RPMI8226 (cell line): ENCODE results near the gene EPG5.
"Not testable (repeated sequence)": the region's sequence is repeated elsewhere in the genome, so short reads cannot be mapped to it uniquely, and the experiment has no call there.

Experiments
- DNase-seq: peaks from one replicate; pipeline ENCODE4 v3.0.0-alpha.2; 2015

EPG5 gene

GRCh38 chr18:45860971-45861370, 106.2 kb downstream of the EPG5 start:
- no peak for DNase-seq

DNA sequence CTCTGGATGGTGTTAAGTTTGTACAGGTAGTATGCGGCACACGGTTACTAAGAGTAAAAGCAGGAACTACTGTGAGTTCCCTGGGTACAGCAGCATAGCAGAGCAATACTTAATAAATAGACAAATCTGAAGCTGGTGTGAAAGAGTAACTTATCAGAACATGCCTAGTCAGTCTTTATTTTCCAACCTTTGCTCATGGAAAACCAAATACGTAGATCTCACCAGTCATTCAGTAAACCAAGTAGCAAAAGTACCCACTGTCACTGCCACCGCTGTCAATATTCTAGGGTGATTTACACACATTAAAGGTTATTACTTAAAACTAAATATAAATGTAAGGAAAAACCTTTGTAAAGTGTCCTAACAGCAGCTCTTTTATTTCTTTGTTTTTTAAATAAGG, 106.6 kb downstream of the EPG5 start:
- DNase-seq = no peak

DNA sequence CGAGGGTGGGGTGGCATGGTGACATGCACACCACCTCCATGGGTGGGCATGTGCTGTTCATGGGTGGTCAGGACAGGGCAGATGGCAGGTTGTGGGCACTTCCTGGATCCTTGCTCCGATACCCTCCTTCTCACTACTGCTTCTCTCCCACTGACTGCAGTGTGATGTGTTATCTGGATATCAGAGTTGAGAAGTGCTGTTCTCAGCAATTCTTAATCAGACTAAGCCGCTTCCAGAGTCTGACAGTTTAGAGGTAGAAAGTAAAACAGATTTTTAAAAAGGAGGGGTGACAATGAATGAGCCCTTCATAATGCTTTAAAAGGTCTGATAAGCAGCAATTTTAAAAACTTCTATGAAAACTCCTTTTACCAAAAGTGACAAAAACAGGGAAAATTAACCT, 107.8 kb downstream of the EPG5 start:
- no peak for DNase-seq

DNA sequence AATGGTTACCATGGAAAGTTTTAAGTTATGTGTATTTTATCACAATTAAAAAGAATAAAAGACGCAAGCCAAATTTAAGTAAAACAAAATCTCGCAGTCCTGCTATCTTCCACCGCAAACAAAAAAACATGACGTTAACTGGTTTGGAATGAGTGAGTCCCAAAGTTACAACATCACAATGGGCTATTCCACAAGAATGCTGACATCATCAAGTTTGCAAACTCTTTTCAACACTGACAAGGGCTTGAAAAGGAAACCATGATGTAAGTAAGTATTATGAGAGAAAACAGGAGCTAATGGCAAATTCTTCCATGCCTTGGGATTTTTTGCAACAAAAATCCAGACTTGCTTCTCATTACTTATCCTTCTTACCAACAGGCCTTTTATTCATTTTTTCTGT, 110.6 kb downstream of the EPG5 start:
- no peak for DNase-seq

GRCh38 chr18:45854036-45854586, 113.0 kb downstream of the EPG5 start:
- no peak for DNase-seq

- DNase-seq = no peak
Measured at GRCh38 chr18:45852631-45853030, 114.5 kb downstream of the EPG5 start.

DNA sequence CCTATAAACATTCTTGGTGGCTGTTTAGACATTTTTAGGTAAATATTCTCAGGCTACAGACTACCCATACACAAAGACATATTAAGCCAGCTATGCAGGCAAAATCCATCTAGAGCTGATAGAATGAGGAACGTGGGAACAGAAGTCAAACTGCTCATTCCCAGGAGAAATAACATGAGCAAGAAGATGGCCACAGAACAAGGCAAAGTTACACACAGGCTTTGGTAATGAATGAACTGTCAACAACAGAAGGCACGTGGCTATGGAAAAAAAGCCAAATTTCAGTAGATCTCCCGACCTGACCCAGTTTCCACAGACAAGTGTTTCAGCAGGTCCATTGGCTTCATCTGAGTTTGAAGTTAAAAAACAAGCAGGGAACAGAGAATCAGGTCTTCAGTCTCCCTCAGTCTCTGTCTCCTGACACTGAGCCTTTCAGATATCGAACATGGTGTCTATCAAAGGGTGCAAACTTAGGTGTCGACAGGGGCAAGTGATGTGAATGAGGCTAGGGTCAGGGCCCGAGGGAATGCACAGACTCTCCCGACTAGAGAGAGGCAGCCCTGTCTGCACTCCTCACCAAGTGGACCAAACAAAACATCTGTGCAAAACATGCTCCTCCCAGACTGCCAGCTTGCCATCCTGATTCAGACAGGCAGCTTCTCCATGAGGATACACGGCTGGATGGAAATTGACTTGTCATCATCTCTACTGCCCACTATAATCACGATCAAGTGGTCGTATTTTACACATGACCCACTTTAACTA, 115.8 kb downstream of the EPG5 start:
- DNase-seq = no peak

GRCh38 chr18:45850021-45850420, 117.1 kb downstream of the EPG5 start:
- DNase-seq = no peak

DNA sequence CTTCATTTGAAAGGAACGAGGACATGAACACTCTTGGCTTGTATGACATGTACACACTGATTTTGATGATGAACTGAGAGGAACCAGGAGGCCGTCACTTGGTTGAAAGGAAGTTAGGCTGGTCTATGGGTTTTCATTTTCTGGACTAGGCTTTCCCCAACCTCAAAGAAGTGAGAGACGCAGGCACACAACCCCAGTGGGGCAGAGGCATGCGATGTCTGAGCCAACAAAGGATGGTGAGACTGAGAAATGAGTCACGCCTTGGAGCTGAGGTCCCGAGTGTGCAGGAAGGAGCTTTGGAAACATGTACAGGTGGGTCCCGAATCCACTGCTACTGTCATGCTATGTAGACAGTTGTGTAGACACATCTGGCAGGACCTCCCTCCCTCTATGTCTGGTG, 117.6 kb downstream of the EPG5 start:
- no peak for DNase-seq

DNA sequence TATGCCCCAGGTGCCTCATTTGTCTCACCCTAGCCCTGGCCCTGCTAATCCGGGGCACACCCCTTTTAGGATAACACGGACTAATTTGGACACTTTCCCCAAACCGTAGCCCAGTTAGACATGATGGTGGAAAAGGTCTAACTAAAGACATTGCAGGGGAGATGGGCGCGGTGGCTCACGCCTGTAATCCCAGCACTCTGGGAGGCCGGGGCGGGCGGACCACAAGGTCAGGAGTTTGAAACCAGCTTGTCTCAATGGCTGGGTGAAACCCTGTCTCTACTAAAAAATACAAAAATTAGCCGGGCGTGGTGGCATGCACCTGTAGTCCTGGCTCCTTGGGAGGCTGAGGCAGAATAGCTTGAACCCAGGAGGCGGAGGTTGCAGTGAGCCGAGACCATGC, 118.5 kb downstream of the EPG5 start:
- DNase-seq = not testable (repeated sequence)

GRCh38 chr18:45847119-45847518, 120.0 kb downstream of the EPG5 start:
- no peak for DNase-seq

GRCh38 chr18:45845410-45845809, 121.7 kb downstream of the EPG5 start:
- DNase-seq = no peak

- DNase-seq = no peak
Measured at GRCh38 chr18:45844938-45845337, 122.2 kb downstream of the EPG5 start.

GRCh38 chr18:45843019-45843418, 124.1 kb downstream of the EPG5 start:
- no peak for DNase-seq

DNA sequence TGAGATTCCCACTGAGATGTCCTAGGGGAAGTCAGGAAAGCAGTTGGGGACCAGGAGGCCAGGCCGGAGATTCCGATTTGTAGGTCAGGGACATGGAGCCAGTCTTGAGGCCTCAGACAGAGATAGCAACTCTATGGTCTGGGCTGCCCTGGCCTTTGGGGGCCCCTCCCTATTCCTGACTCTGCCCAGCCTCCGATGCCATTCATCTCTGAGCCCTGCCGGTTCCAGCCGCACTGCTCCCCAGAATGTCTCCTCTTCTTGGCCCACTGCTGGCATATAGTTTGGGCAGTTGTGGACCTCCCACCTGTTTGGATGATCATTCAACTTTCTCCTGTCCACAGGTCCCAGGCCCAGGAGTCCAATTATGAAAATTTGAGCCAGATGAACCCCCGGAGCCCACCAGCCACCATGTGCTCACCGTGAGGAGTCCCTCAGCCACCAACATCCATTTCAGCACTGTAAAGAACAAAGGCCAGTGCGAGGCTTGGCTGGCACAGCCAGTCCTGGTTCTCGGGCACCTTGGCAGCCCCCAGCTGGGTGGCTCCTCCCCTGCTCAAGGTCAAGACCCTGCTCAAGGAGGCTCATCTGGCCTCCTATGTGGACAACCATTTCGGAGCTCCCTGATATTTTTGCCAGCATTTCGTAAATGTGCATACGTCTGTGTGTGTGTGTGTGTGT, 125.2 kb downstream of the EPG5 start:
- DNase-seq = no peak

- no peak for DNase-seq
Measured at GRCh38 chr18:45841060-45841764, 125.9 kb downstream of the EPG5 start.

DNA sequence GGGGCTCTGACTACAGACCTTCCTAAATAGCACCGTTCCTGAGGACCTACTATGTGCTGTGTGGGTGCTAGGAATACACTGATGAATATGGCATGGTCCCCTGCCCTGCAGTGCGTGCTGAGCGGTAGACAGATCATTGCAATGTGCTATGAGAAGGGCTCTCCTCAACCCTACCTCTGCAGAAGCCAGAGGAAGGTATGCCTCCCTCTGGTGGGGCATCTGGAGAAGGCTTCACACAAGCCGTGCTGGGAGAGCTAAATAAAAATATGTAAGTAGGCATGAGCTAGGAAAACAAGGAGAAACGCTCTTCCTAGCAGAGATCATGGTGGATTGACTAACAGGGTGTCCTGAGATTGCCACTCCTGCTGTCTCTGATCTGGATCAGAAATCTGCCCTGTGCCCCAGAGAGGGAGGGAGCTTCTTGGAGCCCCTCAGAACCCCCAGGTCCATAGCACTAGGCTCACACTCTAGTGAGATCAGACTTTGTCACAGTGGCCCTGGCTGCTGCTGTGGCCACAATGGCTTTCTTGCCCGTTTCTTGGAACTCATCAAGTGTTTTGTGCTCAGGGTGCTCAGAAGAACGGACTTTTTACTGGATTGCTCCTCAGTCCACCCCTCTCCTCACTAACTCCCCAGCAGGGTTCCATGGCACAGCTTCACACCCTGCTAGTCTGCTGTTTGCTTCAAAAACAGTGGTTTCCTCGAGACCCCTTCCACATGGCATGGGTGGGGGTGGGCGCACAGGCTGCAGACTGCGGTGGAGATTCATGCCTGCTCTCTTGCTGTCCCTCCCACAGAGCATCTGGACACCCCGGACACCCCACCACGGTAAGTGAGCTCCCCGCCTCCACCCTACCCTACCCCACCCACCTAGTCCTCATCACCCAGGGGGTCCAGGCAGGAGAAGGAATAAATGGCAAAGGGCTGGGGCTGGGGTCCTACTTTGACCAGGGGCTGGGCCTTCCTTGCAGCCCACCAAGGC, 127.4 kb downstream of the EPG5 start:
- DNase-seq = peak; percentile 61

DNA sequence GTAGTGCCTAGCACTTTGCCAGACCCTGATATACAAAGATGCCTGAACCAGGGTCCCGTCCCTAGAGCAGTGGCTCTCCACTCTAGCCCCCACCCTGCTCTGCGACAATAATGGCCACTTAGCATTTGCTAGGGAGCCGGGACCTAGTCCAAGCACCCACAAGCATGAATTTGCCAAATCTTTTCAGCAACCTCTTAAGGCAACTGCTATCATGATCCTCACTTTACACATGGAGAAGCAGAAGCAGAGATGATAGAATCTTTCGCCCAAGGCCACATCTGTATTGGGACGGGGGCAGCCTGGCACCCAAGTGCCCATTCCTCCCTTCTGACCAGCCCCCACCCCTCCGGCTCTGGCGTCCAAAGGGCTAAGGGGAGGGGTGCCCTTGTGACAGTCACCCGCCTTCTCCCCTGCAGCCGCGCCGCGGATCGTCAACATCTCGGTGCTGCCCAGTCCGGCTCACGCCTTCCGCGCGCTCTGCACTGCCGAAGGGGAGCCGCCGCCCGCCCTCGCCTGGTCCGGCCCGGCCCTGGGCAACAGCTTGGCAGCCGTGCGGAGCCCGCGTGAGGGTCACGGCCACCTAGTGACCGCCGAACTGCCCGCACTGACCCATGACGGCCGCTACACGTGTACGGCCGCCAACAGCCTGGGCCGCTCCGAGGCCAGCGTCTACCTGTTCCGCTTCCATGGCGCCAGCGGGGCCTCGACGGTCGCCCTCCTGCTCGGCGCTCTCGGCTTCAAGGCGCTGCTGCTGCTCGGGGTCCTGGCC, 128.6 kb downstream of the EPG5 start:
- DNase-seq = no peak

DNA sequence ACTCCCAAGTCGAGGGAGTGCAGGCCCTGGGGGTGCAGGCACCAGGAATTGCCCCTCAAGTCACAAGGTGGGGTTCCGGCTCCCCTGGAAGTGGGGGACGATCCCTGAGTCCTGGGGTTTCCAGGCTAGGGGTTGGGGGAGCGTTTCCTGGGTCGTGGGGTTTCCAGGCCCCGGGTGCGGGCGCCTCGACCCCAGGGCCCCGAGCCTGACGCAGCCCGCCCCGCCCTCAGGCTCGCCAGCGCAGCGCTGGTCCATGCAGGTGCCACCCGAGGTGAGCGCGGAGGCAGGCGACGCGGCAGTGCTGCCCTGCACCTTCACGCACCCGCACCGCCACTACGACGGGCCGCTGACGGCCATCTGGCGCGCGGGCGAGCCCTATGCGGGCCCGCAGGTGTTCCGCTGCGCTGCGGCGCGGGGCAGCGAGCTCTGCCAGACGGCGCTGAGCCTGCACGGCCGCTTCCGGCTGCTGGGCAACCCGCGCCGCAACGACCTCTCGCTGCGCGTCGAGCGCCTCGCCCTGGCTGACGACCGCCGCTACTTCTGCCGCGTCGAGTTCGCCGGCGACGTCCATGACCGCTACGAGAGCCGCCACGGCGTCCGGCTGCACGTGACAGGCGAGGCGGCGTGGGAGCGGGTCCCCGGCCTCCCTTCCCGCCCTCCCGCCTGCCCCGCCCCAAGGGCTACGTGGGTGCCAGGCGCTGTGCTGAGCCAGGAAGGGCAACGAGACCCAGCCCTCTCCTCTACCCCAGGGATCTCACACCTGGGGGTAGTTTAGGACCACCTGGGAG, 129.7 kb downstream of the EPG5 start:
- peak; percentile 38 for DNase-seq
